ENCODE results near the gene SLC22A17.

SLC22A17 gene

DNA sequence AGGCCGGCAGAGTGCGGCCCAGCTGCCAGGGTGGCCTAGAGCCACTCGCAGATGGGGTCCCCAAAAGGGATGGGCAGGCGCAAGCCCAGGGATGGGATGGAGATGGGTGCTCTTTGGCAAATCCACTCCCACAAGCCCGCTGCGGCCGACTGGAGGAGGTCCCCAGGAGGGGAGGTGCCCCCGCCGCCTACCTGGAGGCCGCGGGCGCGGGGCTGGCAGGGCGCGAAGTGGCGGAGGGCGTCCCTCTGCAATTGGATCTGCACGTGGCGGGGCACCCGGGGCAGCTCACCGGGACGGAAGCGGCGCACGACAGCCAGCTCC, 50.8 kb downstream of the SLC22A17 start:
- TF ChIP-seq GATA3 (IDR thresholded peaks at IDR 0.05; ENCODE audit: low read depth, low read length) (no peak), GATA2 (IDR thresholded peaks at IDR 0.05; ENCODE audit: low read depth, low read length) (no peak)

DNA sequence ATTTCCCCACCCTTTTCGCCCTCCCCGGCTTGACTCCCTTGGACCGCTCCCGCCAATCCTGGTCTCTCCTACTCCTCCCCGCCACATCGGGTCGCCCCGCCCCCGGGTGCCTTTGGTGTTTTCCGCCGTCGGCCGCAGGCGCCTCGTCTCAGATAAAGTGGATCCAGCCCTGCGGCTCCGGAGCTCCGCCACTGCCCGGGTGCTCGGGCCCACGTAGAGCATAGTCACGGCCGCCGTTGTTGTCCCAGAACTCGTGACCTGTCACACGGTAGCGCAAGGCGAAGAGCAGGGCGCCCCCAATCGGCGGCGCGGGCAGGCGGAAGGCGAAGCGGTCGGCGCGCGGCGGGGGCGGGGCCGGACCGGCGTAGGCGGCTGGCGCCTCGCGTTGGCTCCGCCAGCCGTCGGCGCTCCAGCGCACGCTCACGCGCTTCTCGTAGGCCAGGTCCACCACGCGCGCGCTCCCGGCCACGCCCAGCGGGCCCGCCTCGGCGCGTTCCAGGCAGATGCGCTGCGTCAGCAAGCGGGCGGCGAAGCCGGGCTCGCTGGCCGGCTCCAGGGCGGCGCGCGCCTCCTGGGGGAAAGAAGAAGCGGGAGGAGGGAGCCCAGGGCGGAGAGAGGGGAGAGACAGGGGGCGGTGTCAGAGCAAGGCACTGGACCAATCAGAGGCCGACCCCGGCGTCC, 51.3 kb downstream of the SLC22A17 start:
- TF ChIP-seq GATA3 (IDR thresholded peaks at IDR 0.05; ENCODE audit: low read depth, low read length) (no peak), GATA2 (IDR thresholded peaks at IDR 0.05; ENCODE audit: low read depth, low read length) (no peak)

DNA sequence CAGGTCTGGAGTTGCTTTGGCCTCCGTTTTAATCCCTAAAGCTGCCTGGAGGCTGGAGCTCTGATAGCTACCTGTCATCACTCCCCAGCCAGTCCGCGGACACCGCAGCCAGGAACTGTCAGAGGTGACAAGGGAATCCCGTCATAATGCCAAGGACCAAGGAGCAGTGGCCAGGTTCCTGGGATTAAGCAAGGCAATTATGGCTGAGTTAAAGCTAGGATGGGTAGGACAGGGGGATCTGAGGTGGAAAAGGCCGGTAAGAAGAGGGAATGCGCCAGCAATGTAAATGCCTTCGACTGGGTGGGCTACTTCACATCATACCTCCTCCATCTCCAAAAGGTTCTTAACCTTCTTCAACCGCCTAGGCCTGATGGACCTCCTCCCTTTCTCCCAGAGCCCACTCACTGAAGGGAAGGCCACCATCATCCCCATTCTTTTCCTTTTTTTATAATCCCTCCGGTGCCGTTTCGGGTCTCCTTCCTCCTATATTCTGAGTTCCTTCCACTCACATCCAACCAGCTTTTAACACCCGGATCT, 51.9 kb downstream of the SLC22A17 start:
- TF ChIP-seq GATA2 (IDR thresholded peaks at IDR 0.05; ENCODE audit: low read depth, low read length) = no peak

DNA sequence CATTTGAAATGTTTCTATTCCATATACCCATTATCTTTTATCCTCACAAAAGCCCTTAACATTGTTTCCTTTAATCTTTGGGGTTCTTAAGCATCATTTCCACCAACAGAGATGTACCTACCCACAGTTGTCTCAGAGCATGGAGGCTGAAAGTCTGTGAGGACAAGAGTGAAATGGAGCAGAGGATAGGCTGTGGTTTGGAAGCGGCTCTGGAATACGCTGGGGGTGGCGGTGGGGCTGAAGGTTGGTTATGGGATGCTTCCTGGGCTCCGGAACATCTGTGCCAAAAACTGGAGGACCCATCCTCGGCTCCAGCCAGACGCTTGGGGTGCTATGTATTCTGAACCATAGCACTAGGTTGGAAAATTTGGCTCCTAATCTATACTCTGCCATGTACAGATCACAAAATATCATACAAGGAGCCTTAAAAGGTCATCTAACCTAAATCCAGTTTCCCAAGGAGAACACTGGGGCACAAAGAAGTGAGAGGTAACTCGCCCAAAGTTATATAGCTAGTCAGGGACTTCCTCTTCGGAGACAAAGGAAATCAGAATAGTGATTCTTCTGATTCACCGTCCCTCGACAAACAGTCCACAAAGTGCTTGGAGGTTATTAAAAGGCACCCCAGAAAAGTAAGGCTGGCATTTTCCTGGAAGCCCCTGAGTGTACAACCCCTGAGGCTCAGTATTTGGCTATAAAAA, 52.6 kb downstream of the SLC22A17 start:
- no peak for TF ChIP-seq GATA2 (IDR thresholded peaks at IDR 0.05; ENCODE audit: low read depth, low read length)
- TF ChIP-seq GATA3 (IDR thresholded peaks at IDR 0.05; ENCODE audit: low read depth, low read length) = no peak

DNA sequence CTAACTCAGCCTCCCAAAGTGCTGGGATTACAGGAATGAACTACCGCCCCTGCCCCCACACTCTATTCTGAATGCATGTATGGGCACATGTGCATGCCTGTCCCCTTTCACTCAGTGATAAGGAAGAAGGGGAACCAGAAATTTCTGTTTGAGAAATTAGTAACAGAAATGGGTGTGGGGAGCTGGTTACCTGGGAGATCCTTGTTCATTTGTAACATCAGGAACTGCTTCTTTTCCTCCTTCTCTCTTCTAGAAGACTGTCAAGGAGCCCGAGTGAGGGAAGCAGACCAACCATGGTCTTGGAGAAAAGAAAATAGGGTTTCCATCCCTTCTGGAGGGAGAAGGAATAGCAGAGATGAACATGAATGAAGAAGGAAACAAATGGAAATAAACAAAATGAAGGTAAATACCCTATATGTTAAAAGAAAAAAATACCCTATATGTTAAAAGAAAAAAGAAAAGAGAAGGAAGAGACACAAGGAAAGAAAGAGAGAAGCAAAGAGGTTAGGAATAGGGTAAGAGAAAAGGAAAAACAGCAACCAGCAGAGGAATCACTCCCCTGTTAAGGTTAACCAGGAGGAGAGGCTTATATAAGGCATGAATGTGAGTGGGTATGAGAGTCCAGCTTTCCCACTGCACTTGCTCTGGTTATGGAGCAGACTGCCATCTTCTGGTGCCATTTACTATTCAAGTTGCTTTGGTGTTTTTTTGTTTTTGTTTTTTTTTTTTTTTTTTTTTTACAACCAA, 53.3 kb downstream of the SLC22A17 start:
- no peak for TF ChIP-seq GATA2 (IDR thresholded peaks at IDR 0.05; ENCODE audit: low read depth, low read length)
- no peak for TF ChIP-seq GATA3 (IDR thresholded peaks at IDR 0.05; ENCODE audit: low read depth, low read length)

DNA sequence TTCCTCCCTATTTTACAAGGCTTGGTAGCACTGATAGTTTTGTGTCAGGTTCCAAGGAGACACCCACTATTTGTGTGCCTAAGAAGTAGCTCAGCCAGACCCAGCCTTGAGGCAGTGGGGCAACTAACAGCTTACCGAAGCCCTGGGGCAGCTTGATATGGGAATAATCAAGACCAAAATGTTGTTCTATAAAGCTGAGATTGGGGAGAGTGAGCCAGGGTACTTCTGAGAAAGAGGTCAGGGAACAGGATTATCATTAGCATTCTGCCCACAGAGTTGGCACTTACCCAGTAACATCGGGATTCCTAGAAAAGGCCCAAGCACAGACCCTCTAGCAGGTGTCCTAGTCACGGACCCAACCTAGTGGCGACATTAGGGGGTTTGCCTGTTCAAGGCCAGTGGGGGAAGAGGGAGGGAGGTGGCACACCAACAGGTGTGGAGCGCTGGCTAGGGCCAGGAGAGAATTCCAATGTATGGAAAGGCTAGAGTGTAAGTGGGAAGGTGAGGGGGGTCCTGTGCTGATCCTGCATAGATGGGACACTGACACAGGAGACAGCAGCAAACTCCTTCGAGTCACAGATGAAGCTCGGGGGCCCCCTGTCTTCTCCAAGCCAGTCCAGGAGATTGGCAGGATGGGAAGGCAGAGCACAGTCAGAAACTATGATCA, 54.9 kb downstream of the SLC22A17 start:
- TF ChIP-seq GATA3 (IDR thresholded peaks at IDR 0.05; ENCODE audit: low read depth, low read length) = no peak
- no peak for TF ChIP-seq GATA2 (IDR thresholded peaks at IDR 0.05; ENCODE audit: low read depth, low read length)

DNA sequence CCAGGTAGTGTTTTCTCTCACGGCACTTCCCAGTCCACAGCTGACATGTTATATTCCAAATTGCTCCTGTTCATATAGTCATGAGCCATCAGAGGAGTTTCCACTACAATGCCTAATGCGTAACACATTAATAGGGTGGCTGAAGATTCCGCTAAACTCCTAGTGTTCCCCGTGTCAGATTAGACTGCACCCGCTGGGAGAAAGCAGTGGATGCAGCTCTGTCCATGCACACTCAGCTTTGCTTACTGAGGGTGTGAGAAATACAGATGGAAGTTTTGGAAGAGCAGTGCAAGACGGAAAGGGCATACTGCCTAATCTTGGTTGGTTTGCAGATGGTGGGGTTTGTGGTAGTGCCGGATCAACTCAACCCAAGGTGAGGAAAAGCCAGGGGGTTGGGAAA, 55.6 kb downstream of the SLC22A17 start:
- no peak for TF ChIP-seq GATA3 (IDR thresholded peaks at IDR 0.05; ENCODE audit: low read depth, low read length)
- TF ChIP-seq GATA2 (IDR thresholded peaks at IDR 0.05; ENCODE audit: low read depth, low read length) = no peak

Data from SH-SY5Y (cell line).